WTC11 (cell line): ENCODE measurements around the gene TCHH.

Experiments
- ATF1 ChIP-seq: sonication (generic); formaldehyde crosslinking; IDR thresholded peaks from 2 replicates; pipeline ENCODE4 v1.8.1; 2023; ENCODE audit warnings: mild to moderate bottlenecking, moderate library complexity, missing genetic modification reagents
- IRF2 ChIP-seq: sonication (generic); formaldehyde crosslinking; IDR thresholded peaks from 2 replicates; pipeline ENCODE4 v1.8.0; 2022; ENCODE audit warnings: low read depth, missing genetic modification reagents, borderline replicate concordance
- NR2C2 ChIP-seq: sonication (generic); formaldehyde crosslinking; IDR thresholded peaks from 2 replicates; pipeline ENCODE4 v1.8.0; 2022; ENCODE audit warnings: mild to moderate bottlenecking, missing genetic modification reagents
- NR3C1 ChIP-seq: sonication (generic); formaldehyde crosslinking; conservative IDR thresholded peaks from 2 replicates; pipeline ENCODE4 v1.8.1; 2023; ENCODE audit warnings: low read depth, mild to moderate bottlenecking, missing genetic modification reagents
- SMAD3 ChIP-seq: sonication (generic); formaldehyde crosslinking; IDR thresholded peaks from 2 replicates; pipeline ENCODE4 v1.8.0; 2022; ENCODE audit warnings: missing genetic modification reagents, mild to moderate bottlenecking, borderline replicate concordance
- SP1 ChIP-seq: sonication (generic); formaldehyde crosslinking; conservative IDR thresholded peaks from 2 replicates; pipeline ENCODE4 v1.8.1; 2022; ENCODE audit warnings: missing genetic modification reagents
- STAT6 ChIP-seq: sonication (generic); formaldehyde crosslinking; conservative IDR thresholded peaks from 2 replicates; pipeline ENCODE4 v1.8.1; 2023; ENCODE audit warnings: mild to moderate bottlenecking, low read depth, missing genetic modification reagents, moderate library complexity
- TEAD4 ChIP-seq: sonication (generic); formaldehyde crosslinking; IDR thresholded peaks from 2 replicates; pipeline ENCODE4 v1.8.0; 2022; ENCODE audit warnings: mild to moderate bottlenecking, missing genetic modification reagents
- TF ChIP-seq, protein P1 (sequence below): fragments of 200-600 bp; IDR thresholded peaks from 2 replicates; pipeline ENCODE4 v1.8.0; 2022; ENCODE audit warnings: antibody characterized with exemption
- TF ChIP-seq, protein P2 (sequence below): sonication (generic); formaldehyde crosslinking; IDR thresholded peaks from 2 replicates; pipeline ENCODE4 v1.8.0; 2022; ENCODE audit warnings: mild to moderate bottlenecking, missing genetic modification reagents

DNA sequence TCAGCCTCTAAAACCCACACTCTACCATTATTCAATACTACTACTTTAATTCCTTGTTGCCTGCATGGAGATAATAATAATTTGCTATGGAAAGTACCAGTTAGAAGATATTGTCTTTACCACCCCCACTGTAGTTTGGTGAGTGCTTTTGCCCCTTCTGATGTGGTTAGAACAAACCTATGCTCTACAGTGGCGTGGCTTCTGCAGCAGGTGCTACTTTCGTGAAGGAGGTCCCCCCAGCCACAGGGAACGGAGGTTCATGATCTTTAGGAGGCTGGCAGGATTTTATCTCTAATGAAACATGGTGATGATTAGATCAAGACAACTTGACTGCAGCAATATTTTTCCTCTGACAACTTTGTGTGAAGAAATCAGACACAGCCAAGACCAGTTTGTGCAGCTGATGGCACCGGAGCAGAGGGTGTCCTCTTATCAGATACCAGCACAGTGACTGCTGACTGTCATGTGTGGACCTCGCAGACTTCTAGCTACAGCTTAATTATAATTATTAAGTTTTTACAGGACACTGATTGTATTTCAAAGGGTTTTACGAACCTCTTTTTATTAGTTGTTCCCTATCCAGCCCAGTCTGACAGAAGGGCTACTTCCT lies 10.7 kb upstream of the TCHH start:
- TF ChIP-seq ATF1: no peak
- TF ChIP-seq IRF2: no peak
- no peak for TF ChIP-seq NR3C1 (CRISPR knock-in tag)
- TF ChIP-seq, protein P1, sequence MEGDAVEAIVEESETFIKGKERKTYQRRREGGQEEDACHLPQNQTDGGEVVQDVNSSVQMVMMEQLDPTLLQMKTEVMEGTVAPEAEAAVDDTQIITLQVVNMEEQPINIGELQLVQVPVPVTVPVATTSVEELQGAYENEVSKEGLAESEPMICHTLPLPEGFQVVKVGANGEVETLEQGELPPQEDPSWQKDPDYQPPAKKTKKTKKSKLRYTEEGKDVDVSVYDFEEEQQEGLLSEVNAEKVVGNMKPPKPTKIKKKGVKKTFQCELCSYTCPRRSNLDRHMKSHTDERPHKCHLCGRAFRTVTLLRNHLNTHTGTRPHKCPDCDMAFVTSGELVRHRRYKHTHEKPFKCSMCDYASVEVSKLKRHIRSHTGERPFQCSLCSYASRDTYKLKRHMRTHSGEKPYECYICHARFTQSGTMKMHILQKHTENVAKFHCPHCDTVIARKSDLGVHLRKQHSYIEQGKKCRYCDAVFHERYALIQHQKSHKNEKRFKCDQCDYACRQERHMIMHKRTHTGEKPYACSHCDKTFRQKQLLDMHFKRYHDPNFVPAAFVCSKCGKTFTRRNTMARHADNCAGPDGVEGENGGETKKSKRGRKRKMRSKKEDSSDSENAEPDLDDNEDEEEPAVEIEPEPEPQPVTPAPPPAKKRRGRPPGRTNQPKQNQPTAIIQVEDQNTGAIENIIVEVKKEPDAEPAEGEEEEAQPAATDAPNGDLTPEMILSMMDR: no peak
- no peak for TF ChIP-seq STAT6
- no peak for TF ChIP-seq SP1
- no peak for TF ChIP-seq NR2C2 (CRISPR knock-in tag)
- no peak for TF ChIP-seq TEAD4 (CRISPR knock-in tag)
- TF ChIP-seq, protein P2, sequence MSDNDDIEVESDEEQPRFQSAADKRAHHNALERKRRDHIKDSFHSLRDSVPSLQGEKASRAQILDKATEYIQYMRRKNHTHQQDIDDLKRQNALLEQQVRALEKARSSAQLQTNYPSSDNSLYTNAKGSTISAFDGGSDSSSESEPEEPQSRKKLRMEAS: no peak
- no peak for TF ChIP-seq SMAD3 (CRISPR knock-in tag)
